Measurements from ENCODE around the gene BBOX1.
"Not testable (repeated sequence)": the region's sequence is repeated elsewhere in the genome, so short reads cannot be mapped to it uniquely, and the experiment has no call there.

BBOX1 gene

GRCh38 chr11:27085111-27085510 is 44.5 kb downstream of the BBOX1 start:
- no peak for DNase-seq

GRCh38 chr11:27085605-27086004 is 45.0 kb downstream of the BBOX1 start:
- DNase-seq, result no peak

DNA sequence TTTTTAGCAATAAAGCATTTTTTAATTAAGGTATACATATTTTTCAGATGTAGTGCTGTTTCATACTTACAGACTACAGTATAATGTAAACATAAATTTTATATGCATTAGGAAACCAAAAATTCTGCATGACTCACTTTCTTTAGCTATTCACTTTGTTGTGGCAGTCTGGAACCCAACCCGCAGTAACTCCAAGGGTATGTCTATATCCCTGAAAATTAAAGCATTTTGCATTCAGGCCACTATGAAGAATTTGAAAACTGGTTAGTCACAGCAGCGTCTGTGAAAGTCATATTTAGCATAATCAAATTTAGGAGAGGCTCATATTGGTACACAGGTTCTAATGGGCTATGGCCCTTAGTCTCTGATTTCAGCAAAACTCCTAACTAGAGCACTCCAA is 46.8 kb downstream of the BBOX1 start:
- no peak for DNase-seq

DNA sequence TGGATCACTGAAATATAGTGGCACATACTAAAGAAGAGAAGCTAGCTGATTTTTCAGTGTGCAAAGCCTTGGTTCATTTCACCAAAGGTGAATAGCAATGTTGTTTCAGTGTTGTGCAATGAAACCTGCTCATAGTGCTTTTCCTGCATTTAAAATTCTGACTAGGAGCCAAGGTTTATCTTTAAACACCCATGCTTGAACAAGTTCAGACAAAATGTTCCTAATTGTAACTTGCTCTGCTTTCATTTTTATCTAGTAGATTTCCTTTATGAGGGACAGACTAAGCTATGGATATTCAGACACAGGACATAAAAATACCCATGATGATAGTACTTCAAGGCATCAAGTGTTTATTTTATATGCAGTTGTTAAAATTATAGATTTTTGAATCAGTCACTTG is 47.7 kb downstream of the BBOX1 start:
- DNase-seq, result no peak

GRCh38 chr11:27089746-27090145 is 49.1 kb downstream of the BBOX1 start:
- DNase-seq, result no peak

DNA sequence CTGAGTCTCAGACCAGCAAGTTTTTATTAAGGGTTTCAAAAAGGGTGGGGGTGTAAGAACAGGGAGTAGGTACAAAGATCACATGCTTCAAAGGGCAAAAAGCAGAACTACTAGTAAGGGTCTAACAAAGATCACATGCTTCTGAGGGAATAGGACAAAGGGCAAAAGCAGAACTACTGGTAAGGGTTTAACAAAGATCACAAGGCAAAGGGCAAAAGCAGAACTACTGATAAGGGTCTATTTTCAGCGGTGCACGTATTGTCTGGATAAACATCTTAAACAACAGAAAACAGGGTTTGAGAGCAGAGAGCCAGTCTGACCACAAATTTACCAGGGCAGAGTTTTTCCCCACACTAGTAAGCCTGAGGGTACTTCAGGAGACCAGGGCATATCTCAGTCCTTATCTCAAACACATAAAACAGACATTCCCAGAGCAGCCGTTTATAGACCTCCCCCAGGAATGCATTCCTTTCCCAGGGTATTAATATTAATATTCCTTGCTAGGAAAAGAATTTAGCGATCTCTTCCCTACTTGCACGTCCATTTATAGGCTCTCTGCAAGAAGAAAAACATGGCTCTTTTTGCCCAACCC is 49.8 kb downstream of the BBOX1 start:
- not testable (repeated sequence) for DNase-seq

DNA sequence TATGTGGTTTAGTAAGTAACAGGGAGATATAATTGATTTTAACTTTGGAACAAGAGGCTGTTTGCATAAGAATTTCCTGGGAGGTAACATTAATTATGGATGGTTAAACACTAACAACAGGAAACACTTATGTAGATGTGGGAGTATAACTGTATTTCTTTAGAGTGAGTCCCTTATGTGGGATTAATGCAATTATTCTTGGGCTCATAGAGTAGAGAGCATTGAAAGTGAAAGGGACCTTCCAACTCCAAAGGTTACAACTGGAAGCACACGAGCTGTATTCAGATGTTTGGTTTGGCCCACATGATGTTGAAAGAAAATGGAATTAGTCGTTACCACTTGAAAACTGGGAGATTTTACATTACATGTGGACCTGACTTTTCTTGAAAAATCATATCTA is 53.5 kb downstream of the BBOX1 start:
- DNase-seq, result no peak

DNA sequence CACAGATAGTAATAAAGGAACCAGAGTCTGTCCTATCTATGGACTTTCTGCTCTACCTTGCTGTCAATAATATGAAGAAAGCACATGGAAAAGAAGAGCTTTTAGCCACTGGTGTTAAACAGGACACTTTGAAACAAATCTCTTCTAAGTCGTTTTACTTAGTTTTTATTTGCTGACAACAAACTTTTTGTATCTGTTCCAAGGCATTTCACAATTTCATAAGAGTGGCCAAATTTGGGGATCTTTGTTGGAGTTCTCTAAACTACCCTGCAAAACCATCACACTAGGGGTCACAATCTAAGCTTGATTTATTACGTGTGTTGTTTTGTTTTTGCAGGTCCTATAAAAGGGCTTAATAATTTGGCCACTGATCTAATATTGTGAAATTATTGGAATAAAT is 54.4 kb downstream of the BBOX1 start:
- no peak for DNase-seq

- DNase-seq, result no peak
These were observed 55.3 kb downstream of the BBOX1 start for GRCh38 chr11:27095887-27096286.

DNA sequence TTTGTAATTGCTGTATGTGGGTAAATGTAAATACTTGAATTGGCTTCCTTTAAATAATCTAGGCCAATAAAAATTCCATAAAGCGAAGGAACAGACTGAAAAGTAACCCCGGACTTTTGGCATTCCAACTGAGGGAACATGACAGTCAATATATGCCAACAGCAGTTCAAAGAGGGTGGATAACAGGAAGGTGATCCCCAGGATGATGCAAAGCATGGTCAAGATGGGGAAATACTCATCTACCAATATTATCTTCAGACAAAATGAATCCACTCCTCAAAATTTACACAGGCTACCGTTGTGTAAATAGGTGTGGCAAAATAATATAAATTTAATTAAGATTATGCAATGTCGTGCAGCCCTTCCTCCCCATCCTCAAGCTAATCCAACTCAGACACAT is 56.9 kb downstream of the BBOX1 start:
- no peak for DNase-seq

- DNase-seq, result no peak
These were observed 59.9 kb downstream of the BBOX1 start for GRCh38 chr11:27100534-27100933.

DNA sequence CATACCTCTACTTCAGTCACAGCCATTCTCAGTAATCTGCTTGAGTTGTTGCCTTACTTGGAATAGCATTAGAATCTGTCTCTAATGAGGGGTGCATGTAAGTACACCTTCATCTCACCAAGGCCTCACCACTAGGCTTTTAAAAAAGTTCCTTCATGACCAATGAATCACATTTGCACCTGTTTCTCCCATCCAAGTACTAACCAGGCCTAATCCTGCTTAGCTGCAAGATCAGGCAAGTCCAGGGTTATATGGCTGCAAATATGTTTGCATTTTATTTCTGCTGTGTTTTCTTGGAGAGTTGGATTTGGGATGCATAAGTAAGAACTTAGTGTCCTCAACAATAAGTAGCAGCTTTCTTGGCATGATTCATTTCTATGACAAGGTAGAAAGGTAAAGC is 66.9 kb downstream of the BBOX1 start:
- no peak for DNase-seq

- no peak for DNase-seq
These were observed 68.2 kb downstream of the BBOX1 start for GRCh38 chr11:27108809-27109208.

- no peak for DNase-seq
These were observed 71.3 kb downstream of the BBOX1 start for GRCh38 chr11:27111896-27112295.

DNA sequence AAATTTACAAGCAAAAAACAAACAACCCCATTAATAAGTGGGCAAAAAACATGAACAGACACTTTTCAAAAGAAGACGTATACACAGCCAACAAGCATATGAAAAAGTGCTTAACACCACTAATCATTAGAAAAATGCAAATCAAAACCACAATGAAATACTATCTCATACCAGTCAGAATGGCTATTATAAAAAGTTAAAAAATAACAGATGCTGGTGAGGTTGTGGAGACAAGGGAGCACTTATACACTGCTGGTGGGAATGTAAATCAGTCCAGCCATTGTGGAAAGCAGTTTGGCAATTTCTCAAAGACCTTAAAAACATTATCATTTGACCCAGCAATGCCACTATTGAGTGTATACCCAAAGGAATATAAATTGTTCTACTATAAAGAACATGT is 72.3 kb downstream of the BBOX1 start:
- DNase-seq, result no peak

DNA sequence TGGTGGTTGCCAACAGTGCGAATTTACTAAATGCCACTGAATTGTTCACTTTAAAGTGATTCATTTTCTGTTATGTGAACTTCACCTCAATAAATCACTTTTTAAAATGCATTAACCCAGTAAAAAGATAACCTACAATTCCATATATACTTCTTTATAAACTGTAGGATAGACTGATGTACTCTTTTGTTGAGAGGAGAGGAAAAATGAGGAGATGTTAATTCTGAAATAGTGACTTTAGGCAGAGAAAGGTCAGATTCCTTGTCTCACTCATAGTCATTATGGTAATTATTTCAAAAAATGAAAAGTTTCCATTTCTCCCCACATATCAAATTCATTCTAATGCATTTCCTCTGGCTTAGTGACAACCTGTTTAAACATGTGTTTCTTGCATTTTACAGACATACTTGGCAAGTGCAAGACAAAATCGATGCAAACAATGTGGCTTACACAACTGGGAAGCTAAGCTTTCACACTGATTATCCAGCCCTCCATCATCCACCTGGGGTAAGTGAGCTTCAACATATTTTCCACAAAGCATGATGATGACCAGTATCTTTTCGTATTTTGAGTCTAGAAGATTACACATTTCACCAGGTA is 74.5 kb downstream of the BBOX1 start:
- no peak for DNase-seq

GRCh38 chr11:27116684-27117083 is 76.1 kb downstream of the BBOX1 start:
- no peak for DNase-seq

- DNase-seq, result no peak
These were observed 77.8 kb downstream of the BBOX1 start for GRCh38 chr11:27118371-27118770.

GRCh38 chr11:27118949-27119348 is 78.3 kb downstream of the BBOX1 start:
- DNase-seq, result no peak

GRCh38 chr11:27119396-27119795 is 78.8 kb downstream of the BBOX1 start:
- no peak for DNase-seq

DNA sequence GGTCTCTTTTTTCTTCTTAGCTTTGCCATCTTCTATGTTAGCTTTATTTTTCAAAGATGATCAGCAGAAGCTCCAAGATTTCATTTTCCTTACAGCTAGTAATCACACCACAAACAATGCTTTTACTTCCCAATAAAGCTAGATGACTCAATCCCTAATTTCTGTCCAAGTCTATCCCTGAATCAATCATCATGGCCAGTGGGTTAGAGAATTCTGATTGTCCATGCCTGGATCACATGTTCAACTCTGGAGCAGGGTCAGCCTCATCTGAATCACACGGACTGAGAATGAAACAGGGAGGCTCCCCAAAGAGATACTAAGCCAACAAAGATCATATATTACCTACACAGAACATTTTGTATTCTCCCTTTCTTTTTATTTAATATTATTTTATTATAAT is 79.6 kb downstream of the BBOX1 start:
- no peak for DNase-seq

- no peak for DNase-seq
These were observed 81.4 kb downstream of the BBOX1 start for GRCh38 chr11:27122001-27122400.

- no peak for DNase-seq
These were observed 84.1 kb downstream of the BBOX1 start for GRCh38 chr11:27124514-27125264.

GRCh38 chr11:27129686-27130085 is 89.1 kb downstream of the BBOX1 start:
- DNase-seq, result no peak

DNA sequence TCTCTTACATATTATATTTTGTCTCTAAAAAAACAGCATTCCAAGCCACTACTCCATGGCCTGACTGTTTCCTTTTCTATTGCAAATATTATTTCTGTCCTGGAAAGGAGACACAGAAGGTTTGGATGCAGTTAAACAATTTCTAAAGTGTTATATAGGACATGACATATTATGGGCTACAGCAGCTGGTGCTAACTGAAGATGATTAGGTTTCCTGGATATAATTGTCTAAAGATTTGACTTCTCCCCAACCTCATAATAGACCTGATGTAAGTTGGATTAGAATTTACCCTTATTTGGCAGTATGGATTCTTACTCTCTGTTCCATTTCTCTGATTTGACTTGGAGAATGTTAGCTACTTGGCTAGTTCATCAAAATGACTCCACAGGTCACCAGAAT is 90.2 kb downstream of the BBOX1 start:
- no peak for DNase-seq

All from CD4-positive, alpha-beta T cell treated with Interleukin-10 for 1 hour (primary cell).